ENCODE results near the gene BSPRY. TPM values are rescaled to one million over a fixed set of nuclear protein-coding genes. Genes with fewer than 3 reads are reported as not detected.

The BSPRY gene
- total and polyA plus RNA-seq, 2 of the 13 experiments (the other 11 are each of a cell fraction or from before 2014, with no cell fraction given), result 0.09 to 0.26 TPM

DNA sequence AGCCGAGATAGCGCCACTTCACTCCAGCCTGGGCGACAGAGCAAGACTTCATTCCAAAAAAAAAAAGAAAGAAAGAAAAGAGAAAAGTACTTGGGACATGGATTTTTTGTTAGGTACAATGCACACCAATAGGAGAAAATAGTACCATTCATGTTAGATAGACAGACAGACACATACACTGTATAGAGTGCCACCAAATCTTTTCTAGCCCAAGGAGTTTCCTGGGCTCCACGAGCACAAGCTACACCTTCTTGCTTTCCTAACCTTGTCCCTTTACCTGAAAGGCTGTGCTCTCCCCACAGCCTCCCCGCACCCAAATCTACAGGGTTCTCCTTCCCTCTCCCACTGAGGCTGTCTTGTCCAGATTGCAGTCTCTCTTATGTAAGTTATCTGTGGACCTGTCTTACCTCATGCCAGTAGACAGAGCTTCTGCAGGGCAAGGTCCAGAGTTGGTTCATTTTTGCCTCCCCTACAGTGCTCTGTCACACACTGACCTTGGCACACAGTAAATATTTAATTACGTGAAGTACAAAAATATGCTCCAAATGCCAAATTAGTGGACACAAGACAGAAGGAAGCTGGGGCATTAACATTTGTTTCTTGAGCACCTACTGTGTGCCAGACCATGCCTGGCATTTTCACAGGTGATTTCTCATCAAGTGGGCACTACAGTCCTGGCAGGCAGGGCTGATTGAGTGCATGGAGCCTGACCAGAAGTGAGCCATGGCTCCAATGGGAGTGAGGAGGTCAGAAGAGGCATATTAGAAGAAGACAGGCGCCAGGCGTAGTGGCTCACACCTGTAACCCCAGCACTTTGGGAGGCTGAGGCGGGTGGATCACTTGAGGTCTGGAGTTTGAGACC, 45.9 kb downstream of the BSPRY start (continued):
- 0 out of 2 replicates have a peak, but pooled peaks have one; percentile 19 for TF ChIP-seq MTA1 (CRISPR knock-in tag; IDR thresholded peaks at IDR 0.05; ENCODE audit: borderline replicate concordance)
- TF ChIP-seq ZBTB1 (CRISPR knock-in tag; IDR thresholded peaks at IDR 0.05; ENCODE audit: borderline replicate concordance), result no peak
- TF ChIP-seq ZSCAN21 (CRISPR knock-in tag; IDR thresholded peaks at IDR 0.05; ENCODE audit: borderline replicate concordance), result no peak
- no peak for TF ChIP-seq AHR (CRISPR knock-in tag; IDR thresholded peaks at IDR 0.05)
- TF ChIP-seq, protein P1, sequence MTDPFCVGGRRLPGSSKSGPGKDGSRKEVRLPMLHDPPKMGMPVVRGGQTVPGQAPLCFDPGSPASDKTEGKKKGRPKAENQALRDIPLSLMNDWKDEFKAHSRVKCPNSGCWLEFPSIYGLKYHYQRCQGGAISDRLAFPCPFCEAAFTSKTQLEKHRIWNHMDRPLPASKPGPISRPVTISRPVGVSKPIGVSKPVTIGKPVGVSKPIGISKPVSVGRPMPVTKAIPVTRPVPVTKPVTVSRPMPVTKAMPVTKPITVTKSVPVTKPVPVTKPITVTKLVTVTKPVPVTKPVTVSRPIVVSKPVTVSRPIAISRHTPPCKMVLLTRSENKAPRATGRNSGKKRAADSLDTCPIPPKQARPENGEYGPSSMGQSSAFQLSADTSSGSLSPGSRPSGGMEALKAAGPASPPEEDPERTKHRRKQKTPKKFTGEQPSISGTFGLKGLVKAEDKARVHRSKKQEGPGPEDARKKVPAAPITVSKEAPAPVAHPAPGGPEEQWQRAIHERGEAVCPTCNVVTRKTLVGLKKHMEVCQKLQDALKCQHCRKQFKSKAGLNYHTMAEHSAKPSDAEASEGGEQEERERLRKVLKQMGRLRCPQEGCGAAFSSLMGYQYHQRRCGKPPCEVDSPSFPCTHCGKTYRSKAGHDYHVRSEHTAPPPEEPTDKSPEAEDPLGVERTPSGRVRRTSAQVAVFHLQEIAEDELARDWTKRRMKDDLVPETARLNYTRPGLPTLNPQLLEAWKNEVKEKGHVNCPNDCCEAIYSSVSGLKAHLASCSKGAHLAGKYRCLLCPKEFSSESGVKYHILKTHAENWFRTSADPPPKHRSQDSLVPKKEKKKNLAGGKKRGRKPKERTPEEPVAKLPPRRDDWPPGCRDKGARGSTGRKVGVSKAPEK (CRISPR knock-in tag; IDR thresholded peaks at IDR 0.05; ENCODE audit: borderline replicate concordance), result no peak
- no peak for TF ChIP-seq TMF1 (CRISPR knock-in tag; IDR thresholded peaks at IDR 0.05; ENCODE audit: low read depth)
- no peak for TF ChIP-seq DNMT1 (CRISPR knock-in tag; IDR thresholded peaks at IDR 0.05)
- TF ChIP-seq, protein P2, sequence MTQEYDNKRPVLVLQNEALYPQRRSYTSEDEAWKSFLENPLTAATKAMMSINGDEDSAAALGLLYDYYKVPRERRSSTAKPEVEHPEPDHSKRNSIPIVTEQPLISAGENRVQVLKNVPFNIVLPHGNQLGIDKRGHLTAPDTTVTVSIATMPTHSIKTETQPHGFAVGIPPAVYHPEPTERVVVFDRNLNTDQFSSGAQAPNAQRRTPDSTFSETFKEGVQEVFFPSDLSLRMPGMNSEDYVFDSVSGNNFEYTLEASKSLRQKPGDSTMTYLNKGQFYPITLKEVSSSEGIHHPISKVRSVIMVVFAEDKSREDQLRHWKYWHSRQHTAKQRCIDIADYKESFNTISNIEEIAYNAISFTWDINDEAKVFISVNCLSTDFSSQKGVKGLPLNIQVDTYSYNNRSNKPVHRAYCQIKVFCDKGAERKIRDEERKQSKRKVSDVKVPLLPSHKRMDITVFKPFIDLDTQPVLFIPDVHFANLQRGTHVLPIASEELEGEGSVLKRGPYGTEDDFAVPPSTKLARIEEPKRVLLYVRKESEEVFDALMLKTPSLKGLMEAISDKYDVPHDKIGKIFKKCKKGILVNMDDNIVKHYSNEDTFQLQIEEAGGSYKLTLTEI (CRISPR knock-in tag; conservative IDR thresholded peaks at IDR 0.05), result no peak
- peak in 1 of 2 experiments; percentile 83; a peak in 2 of 4 replicates for TF ChIP-seq EP300 (IDR thresholded peaks at IDR 0.05; ENCODE audit: low read depth in 2 of 2, low read length in 2 of 2)
- peak; percentile 70; the same call in 1 of the 2 replicates for TF ChIP-seq EP300 (CRISPR knock-in tag; IDR thresholded peaks at IDR 0.05; ENCODE audit: borderline replicate concordance)
- TF ChIP-seq ZNF589 (CRISPR knock-in tag; conservative IDR thresholded peaks at IDR 0.05), result no peak; the same call in 1 of the 2 replicates
- TF ChIP-seq SRY (CRISPR knock-in tag; IDR thresholded peaks at IDR 0.05), result no peak
- peak; percentile 86 for TF ChIP-seq ZNF24 (IDR thresholded peaks at IDR 0.05)
- TF ChIP-seq, protein P3, sequence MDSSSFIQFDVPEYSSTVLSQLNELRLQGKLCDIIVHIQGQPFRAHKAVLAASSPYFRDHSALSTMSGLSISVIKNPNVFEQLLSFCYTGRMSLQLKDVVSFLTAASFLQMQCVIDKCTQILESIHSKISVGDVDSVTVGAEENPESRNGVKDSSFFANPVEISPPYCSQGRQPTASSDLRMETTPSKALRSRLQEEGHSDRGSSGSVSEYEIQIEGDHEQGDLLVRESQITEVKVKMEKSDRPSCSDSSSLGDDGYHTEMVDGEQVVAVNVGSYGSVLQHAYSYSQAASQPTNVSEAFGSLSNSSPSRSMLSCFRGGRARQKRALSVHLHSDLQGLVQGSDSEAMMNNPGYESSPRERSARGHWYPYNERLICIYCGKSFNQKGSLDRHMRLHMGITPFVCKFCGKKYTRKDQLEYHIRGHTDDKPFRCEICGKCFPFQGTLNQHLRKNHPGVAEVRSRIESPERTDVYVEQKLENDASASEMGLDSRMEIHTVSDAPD (CRISPR knock-in tag; IDR thresholded peaks at IDR 0.05), result peak; percentile 63; the same call in 1 of the 2 replicates
- TF ChIP-seq, protein P4, sequence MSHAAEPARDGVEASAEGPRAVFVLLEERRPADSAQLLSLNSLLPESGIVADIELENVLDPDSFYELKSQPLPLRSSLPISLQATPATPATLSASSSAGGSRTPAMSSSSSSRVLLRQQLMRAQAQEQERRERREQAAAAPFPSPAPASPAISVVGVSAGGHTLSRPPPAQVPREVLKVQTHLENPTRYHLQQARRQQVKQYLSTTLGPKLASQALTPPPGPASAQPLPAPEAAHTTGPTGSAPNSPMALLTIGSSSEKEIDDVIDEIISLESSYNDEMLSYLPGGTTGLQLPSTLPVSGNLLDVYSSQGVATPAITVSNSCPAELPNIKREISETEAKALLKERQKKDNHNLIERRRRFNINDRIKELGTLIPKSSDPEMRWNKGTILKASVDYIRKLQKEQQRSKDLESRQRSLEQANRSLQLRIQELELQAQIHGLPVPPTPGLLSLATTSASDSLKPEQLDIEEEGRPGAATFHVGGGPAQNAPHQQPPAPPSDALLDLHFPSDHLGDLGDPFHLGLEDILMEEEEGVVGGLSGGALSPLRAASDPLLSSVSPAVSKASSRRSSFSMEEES (CRISPR knock-in tag; IDR thresholded peaks at IDR 0.05), result 0 out of 2 replicates have a peak, but pooled peaks have one; percentile 47
- TF ChIP-seq, protein P5, sequence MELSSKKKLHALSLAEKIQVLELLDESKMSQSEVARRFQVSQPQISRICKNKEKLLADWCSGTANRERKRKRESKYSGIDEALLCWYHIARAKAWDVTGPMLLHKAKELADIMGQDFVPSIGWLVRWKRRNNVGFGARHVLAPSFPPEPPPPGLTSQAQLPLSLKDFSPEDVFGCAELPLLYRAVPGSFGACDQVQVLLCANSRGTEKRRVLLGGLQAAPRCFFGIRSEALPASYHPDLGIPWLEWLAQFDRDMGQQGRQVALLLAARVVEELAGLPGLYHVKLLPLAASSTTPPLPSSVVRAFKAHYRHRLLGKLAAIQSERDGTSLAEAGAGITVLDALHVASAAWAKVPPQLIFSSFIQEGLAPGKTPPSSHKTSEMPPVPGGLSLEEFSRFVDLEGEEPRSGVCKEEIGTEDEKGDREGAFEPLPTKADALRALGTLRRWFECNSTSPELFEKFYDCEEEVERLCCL (CRISPR knock-in tag; IDR thresholded peaks at IDR 0.05; ENCODE audit: borderline replicate concordance), result no peak
- TF ChIP-seq SIX1 (CRISPR knock-in tag; IDR thresholded peaks at IDR 0.05; ENCODE audit: borderline replicate concordance), result peak; percentile 49; the same call in 1 of the 2 replicates
- no peak for TF ChIP-seq PHF5A (CRISPR knock-in tag; IDR thresholded peaks at IDR 0.05; ENCODE audit: low read depth, unreplicated experiment)
- no peak for TF ChIP-seq NPAS2 (CRISPR knock-in tag; IDR thresholded peaks at IDR 0.05; ENCODE audit: borderline replicate concordance)
